HEK293 (cell line): Measurements from ENCODE around the gene NSUN6.

Experiments
- CTCF ChIA-PET: fragments of 350-600 bp; formaldehyde crosslinking; extraction: SDS; loops from one replicate; lab custom pipeline; 2021; ENCODE audit warnings: antibody characterized with exemption; lab: Yijun Ruan, JAX
- POLR2A ChIA-PET: fragments of 300-600 bp; formaldehyde crosslinking; extraction: SDS; loops from one replicate; lab custom pipeline; 2020; ENCODE audit warnings: antibody characterized with exemption, inconsistent platforms; lab: Yijun Ruan, JAX
- H3K27ac ChIP-seq: fragments of 200-500 bp; sonication (Bioruptor generic); 2 replicates; pipeline ENCODE4 v1.5.1; 2014; ENCODE audit warnings: low read depth, low read length, control low read depth, inconsistent platforms; ENCODE audit errors: extremely low read depth
- H3K36me3 ChIP-seq, 2 experiments: fragments of 200-500 bp in 1 of 2; sonication (Bioruptor generic) in 1 of 2; 1 replicate in 1 of 2; 2 replicates in 1 of 2; pipeline ENCODE4 v1.5.1; 2014 to 2017; ENCODE audit warnings: inconsistent platforms in 2 of 2, low read length in 2 of 2; ENCODE audit not compliant: control insufficient read depth in 2 of 2, insufficient read depth in 1 of 2
- H3K4me1 ChIP-seq: fragments of 200-500 bp; sonication (Bioruptor generic); 2 replicates; pipeline ENCODE4 v1.5.1; 2014; ENCODE audit warnings: mild to moderate bottlenecking, low read length, inconsistent platforms; ENCODE audit not compliant: control insufficient read depth, insufficient read depth
- H3K4me3 ChIP-seq: 2 replicates; pipeline ENCODE4 v1.5.1; 2011; ENCODE audit warnings: low read depth, mild to moderate bottlenecking, control low read depth, low read length, moderate library complexity
- H3K9me3 ChIP-seq: fragments of 200-500 bp; sonication (Bioruptor generic); 2 replicates; pipeline ENCODE4 v1.5.1; 2014; ENCODE audit warnings: low read depth, low read length, inconsistent platforms; ENCODE audit not compliant: control insufficient read depth, insufficient read depth
- EGR2 ChIP-seq: fragments of 450-650 bp; formaldehyde crosslinking; IDR thresholded peaks from 2 replicates; pipeline ENCODE4 v1.5.1; 2016; ENCODE audit warnings: low read depth, missing biosample characterization, missing genetic modification characterization
- GLIS1 ChIP-seq: fragments of 450-650 bp; formaldehyde crosslinking; IDR thresholded peaks from 2 replicates; pipeline ENCODE4 v1.5.1; 2016; ENCODE audit warnings: missing biosample characterization, missing genetic modification characterization
- KLF1 ChIP-seq: fragments of 450-650 bp; formaldehyde crosslinking; IDR thresholded peaks from 2 replicates; pipeline ENCODE4 v1.5.1; 2016; ENCODE audit warnings: missing biosample characterization, missing genetic modification characterization
- KLF9 ChIP-seq: fragments of 450-650 bp; formaldehyde crosslinking; IDR thresholded peaks from 2 replicates; pipeline ENCODE4 v1.5.1; 2016; ENCODE audit warnings: missing biosample characterization, missing genetic modification characterization, low read depth
- MEIS1 ChIP-seq: sonication (generic); formaldehyde crosslinking; IDR thresholded peaks from 2 replicates; pipeline ENCODE4 v1.8.1; 2022; ENCODE audit warnings: missing genetic modification reagents, mild to moderate bottlenecking, borderline replicate concordance
- SCRT1 ChIP-seq: fragments of 450-650 bp; formaldehyde crosslinking; IDR thresholded peaks from 2 replicates; pipeline ENCODE4 v1.5.1; 2016; ENCODE audit warnings: missing biosample characterization, missing genetic modification characterization, borderline replicate concordance
- WT1 ChIP-seq: fragments of 450-650 bp; formaldehyde crosslinking; IDR thresholded peaks from 2 replicates; pipeline ENCODE4 v1.5.1; 2016; ENCODE audit warnings: missing biosample characterization, missing genetic modification characterization
- ZBTB48 ChIP-seq: fragments of 450-650 bp; formaldehyde crosslinking; IDR thresholded peaks from 2 replicates; pipeline ENCODE4 v1.5.1; 2016; ENCODE audit warnings: missing biosample characterization, missing genetic modification characterization
- ZBTB7A ChIP-seq: fragments of 450-650 bp; formaldehyde crosslinking; IDR thresholded peaks from 2 replicates; pipeline ENCODE4 v1.5.1; 2016; ENCODE audit warnings: low read depth, missing biosample characterization, missing genetic modification characterization
- ZNF174 ChIP-seq: fragments of 450-650 bp; formaldehyde crosslinking; IDR thresholded peaks from 2 replicates; pipeline ENCODE4 v1.5.0; 2017; ENCODE audit warnings: missing biosample characterization, mild to moderate bottlenecking, missing genetic modification characterization
- ZNF184 ChIP-seq: fragments of 450-650 bp; IDR thresholded peaks from 2 replicates; pipeline ENCODE4 v1.5.1; 2018; ENCODE audit warnings: missing biosample characterization, mild to moderate bottlenecking, missing genetic modification characterization
- ZNF362 ChIP-seq: fragments of 450-650 bp; formaldehyde crosslinking; IDR thresholded peaks from 2 replicates; pipeline ENCODE4 v1.5.1; 2016; ENCODE audit warnings: missing biosample characterization, missing genetic modification characterization
- ZNF654 ChIP-seq: fragments of 450-650 bp; formaldehyde crosslinking; IDR thresholded peaks from 2 replicates; pipeline ENCODE4 v1.5.1; 2016; ENCODE audit warnings: low read depth, missing biosample characterization, missing genetic modification characterization
- ZNF660 ChIP-seq: fragments of 450-650 bp; IDR thresholded peaks from 2 replicates; pipeline ENCODE4 v1.5.1; 2018; ENCODE audit warnings: missing biosample characterization, mild to moderate bottlenecking, missing genetic modification characterization
- ZSCAN30 ChIP-seq: fragments of 450-650 bp; IDR thresholded peaks from 2 replicates; pipeline ENCODE4 v1.5.1; 2018; ENCODE audit warnings: missing biosample characterization, mild to moderate bottlenecking, missing genetic modification characterization, moderate library complexity
- TF ChIP-seq, protein P1 (sequence below): fragments of 450-650 bp; formaldehyde crosslinking; IDR thresholded peaks from 2 replicates; pipeline ENCODE4 v1.5.1; 2016; ENCODE audit warnings: missing biosample characterization, missing genetic modification characterization, borderline replicate concordance
- TF ChIP-seq, protein P2 (sequence below): fragments of 450-650 bp; formaldehyde crosslinking; IDR thresholded peaks from 2 replicates; pipeline ENCODE4 v1.5.1; 2016; ENCODE audit warnings: missing biosample characterization, missing genetic modification characterization

The NSUN6 gene

GRCh38 chr10:18690541-18690940 lies 39.2 kb upstream of the NSUN6 start (continued):
- TF ChIP-seq, protein P1, sequence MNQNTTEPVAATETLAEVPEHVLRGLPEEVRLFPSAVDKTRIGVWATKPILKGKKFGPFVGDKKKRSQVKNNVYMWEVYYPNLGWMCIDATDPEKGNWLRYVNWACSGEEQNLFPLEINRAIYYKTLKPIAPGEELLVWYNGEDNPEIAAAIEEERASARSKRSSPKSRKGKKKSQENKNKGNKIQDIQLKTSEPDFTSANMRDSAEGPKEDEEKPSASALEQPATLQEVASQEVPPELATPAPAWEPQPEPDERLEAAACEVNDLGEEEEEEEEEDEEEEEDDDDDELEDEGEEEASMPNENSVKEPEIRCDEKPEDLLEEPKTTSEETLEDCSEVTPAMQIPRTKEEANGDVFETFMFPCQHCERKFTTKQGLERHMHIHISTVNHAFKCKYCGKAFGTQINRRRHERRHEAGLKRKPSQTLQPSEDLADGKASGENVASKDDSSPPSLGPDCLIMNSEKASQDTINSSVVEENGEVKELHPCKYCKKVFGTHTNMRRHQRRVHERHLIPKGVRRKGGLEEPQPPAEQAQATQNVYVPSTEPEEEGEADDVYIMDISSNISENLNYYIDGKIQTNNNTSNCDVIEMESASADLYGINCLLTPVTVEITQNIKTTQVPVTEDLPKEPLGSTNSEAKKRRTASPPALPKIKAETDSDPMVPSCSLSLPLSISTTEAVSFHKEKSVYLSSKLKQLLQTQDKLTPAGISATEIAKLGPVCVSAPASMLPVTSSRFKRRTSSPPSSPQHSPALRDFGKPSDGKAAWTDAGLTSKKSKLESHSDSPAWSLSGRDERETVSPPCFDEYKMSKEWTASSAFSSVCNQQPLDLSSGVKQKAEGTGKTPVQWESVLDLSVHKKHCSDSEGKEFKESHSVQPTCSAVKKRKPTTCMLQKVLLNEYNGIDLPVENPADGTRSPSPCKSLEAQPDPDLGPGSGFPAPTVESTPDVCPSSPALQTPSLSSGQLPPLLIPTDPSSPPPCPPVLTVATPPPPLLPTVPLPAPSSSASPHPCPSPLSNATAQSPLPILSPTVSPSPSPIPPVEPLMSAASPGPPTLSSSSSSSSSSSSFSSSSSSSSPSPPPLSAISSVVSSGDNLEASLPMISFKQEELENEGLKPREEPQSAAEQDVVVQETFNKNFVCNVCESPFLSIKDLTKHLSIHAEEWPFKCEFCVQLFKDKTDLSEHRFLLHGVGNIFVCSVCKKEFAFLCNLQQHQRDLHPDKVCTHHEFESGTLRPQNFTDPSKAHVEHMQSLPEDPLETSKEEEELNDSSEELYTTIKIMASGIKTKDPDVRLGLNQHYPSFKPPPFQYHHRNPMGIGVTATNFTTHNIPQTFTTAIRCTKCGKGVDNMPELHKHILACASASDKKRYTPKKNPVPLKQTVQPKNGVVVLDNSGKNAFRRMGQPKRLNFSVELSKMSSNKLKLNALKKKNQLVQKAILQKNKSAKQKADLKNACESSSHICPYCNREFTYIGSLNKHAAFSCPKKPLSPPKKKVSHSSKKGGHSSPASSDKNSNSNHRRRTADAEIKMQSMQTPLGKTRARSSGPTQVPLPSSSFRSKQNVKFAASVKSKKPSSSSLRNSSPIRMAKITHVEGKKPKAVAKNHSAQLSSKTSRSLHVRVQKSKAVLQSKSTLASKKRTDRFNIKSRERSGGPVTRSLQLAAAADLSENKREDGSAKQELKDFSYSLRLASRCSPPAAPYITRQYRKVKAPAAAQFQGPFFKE (tag by site-specific recombination): no peak
- no peak for TF ChIP-seq ZNF184
- TF ChIP-seq, protein P2, sequence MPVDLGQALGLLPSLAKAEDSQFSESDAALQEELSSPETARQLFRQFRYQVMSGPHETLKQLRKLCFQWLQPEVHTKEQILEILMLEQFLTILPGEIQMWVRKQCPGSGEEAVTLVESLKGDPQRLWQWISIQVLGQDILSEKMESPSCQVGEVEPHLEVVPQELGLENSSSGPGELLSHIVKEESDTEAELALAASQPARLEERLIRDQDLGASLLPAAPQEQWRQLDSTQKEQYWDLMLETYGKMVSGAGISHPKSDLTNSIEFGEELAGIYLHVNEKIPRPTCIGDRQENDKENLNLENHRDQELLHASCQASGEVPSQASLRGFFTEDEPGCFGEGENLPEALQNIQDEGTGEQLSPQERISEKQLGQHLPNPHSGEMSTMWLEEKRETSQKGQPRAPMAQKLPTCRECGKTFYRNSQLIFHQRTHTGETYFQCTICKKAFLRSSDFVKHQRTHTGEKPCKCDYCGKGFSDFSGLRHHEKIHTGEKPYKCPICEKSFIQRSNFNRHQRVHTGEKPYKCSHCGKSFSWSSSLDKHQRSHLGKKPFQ (tag by site-specific recombination): no peak

DNA sequence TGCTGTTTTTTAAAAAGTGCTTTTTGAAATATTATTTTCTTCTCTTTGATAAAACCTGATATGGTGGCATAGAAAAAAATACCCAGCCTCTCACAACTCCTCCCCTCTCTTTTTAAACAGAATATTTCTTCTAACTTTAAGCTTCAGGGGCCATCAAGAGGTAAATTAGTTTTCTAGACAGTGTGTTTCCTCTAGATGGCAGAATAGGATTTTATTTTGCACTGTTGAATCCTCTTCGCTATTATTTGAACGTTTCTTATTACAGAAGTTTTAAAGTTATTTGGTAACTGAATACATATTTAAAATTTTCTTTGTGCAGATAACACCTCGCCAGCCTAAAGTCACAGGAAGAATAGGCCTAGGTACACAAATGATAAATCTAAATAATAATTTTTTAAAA lies 38.1 kb upstream of the NSUN6 start:
- no peaks in the 10 kb centered on the region for H3K4me1 ChIP-seq
- no peaks in the 10 kb centered on the region for H3K9me3 ChIP-seq
- no peak overlapping the region for H3K4me3 ChIP-seq
- no peaks in the 10 kb centered on the region for H3K36me3 ChIP-seq
- TF ChIP-seq ZNF654 (tag by site-specific recombination): peak; percentile 80
- no peak for TF ChIP-seq ZBTB7A
- TF ChIP-seq ZNF660 (tag by site-specific recombination): peak; percentile 43; the same call in 1 of the 2 replicates
- TF ChIP-seq SCRT1 (tag by site-specific recombination): no peak
- TF ChIP-seq, all 188 proteins: peak for 2
- POLR2A ChIA-PET: no interaction called here
- H3K27ac ChIP-seq: no peak overlapping the region
- CTCF ChIA-PET: interaction anchor here (0.6 to 1.1 kb wide), 10 partner anchors 17 to 518 kb away, joined by 3 to 6 read pairs (median 4); no protein-coding TSS in a partner anchor

DNA sequence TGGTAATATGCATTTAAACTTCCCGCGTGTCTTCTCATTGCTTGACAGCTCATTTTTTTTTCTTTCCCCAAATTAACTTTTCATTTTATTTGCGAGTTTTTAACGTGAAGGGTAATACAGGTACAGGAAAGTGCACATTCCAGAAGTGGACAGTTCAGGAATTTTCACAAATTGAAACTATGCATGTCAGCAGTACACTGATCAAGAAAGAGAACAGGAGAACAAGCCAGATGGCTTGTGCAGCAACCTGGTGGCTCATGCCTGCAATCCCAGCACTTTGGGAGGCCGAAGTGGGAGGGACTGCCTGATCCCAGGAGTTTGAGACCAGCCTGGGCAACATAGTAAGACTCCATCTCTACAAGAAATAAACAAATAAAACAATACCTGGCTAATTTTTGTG lies 36.3 kb upstream of the NSUN6 start:
- POLR2A ChIA-PET: no interaction called here
- no peak for TF ChIP-seq ZNF174 (tag by site-specific recombination)
- TF ChIP-seq MEIS1 (CRISPR knock-in tag): no peak
- no peak for TF ChIP-seq ZBTB48 (tag by site-specific recombination)
- TF ChIP-seq KLF1: no peak
- TF ChIP-seq ZNF362 (tag by site-specific recombination): no peak
- TF ChIP-seq KLF9 (tag by site-specific recombination): no peak
- no peak for TF ChIP-seq EGR2 (tag by site-specific recombination)
- TF ChIP-seq WT1 (tag by site-specific recombination): no peak
- no peak for TF ChIP-seq GLIS1
- TF ChIP-seq ZNF660 (tag by site-specific recombination): no peak
- TF ChIP-seq ZSCAN30 (tag by site-specific recombination): no peak
- CTCF ChIA-PET: no interaction called here

More for the DNA sequence above, 36.3 kb upstream of the NSUN6 start:
- Histone ChIP-seq H3K27ac (no peak overlapping the region), H3K9me3 (no peaks in the 10 kb centered on the region), H3K4me1 (no peaks in the 10 kb centered on the region), H3K4me3 (no peak overlapping the region), H3K36me3 (peaks cover 3 to 4% of the 10 kb centered on the region in 2 experiments; a peak in 2 of 3 replicates)
